Erythroblast (primary cell): ENCODE results near the gene NOL12.

Experiments
- GATA1 ChIP-seq: IDR thresholded peaks from 2 replicates; pipeline ENCODE4 v1.6.1; 2011; ENCODE audit warnings: low read depth, mild to moderate bottlenecking, control low read depth, low read length, moderate library complexity
- POLR2A ChIP-seq: IDR thresholded peaks from 2 replicates; pipeline ENCODE4 v1.6.1; 2011; ENCODE audit warnings: mild to moderate bottlenecking, low read length

DNA sequence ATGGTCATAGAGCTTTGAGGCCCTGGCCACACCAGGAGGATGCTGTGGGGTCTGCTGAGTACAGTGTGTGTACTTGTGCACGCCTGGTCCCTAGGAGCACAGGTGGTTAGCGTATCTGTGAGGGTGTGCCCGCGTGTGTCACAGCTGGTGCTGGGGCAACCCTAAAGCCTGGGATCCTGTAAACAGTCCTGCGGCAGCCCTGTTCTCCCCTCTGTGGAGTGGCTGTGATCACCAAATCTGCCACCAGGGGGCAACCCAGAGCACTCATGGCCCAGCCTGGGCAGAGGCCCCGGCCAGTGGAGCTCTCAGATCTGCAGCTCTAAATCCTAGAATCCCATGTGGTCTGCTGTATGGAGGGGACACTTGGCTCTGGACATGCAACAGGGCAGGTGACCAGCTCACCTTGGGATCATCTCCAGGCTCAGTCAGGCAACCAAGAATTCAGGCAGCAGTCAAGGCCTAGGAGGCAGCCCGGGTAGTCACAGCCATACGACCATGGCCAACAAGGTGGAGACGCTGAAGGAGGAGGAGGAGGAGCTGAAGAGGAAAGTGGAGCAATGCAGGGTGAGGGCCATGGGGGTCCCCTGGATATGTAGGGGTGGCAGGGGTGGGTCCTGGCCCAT lies 42.8 kb upstream of the NOL12 start:
- TF ChIP-seq POLR2A (no peak), GATA1 (no peak)
